Right lobe of liver (tissue), 4 donors: ENCODE data around the gene CYP3A4.
"Not testable (repeated sequence)": the region's sequence is repeated elsewhere in the genome, so short reads cannot be mapped to it uniquely, and the experiment has no call there.

Experiments
- CTCF ChIP-seq, 4 donors: fragments of 200-600 bp in 3 of 4; fragments of 450-650 bp in 1 of 4; IDR thresholded peaks; one replicate each; pipeline versions ENCODE4 v1.5.1 to v1.8.0; 2016 to 2022; ENCODE audit warnings: antibody characterized with exemption in 4 of 4, mild to moderate bottlenecking in 2 of 4
- POLR2A ChIP-seq: fragments of 450-650 bp; IDR thresholded peaks from one replicate; pipeline ENCODE4 v1.6.1; 2017; ENCODE audit warnings: antibody characterized with exemption, mild to moderate bottlenecking
- donor health status: DM: no; HTN: no; CAD: no.
- donor health status: DM: no; HTN: no; CAD: no.
- donor health status: DM: no; HTN: yes; CAD: no.

- TF ChIP-seq CTCF (IDR thresholded peaks at IDR 0.05); POLR2A: not testable (repeated sequence)
Observed at GRCh38 chr7:99773395-99773794, 10.6 kb downstream of the CYP3A4 start.
